HG03432 (cell line): ENCODE data around the gene DNAJB4.
"Not testable (repeated sequence)": the region's sequence is repeated elsewhere in the genome, so short reads cannot be mapped to it uniquely, and the experiment has no call there.

ENCODE experiments used
- ATAC-seq: cut with Tn5 transposase; IDR thresholded peaks from one replicate; pipeline ENCODE4 v1.9.1; 2021; ENCODE audit warnings: mild to moderate bottlenecking, moderate library complexity; ENCODE audit not compliant: unreplicated experiment

DNAJB4 gene

GRCh38 chr1:77990629-77991204, 14.0 kb upstream of the DNAJB4 start:
- ATAC-seq, result no peak

DNA sequence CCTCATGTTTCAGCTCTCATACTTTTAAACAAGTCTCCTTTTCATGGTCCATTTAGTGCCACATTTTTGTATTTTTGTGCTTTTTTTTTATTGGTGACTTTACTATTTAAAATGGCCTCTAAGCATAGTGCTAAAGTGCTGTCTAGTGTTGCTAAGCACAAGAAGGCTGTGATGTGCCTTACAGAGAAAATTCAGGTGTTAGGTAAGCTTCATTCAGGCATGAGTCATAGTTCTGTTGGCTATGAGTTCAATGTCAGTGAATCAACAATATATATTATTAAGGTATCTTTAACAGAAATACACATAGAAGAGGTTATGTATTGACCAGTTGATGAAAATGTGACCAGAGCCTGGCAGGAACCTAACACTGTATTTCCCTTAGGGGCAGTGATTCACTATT, 13.1 kb upstream of the DNAJB4 start:
- ATAC-seq, result no peak

DNA sequence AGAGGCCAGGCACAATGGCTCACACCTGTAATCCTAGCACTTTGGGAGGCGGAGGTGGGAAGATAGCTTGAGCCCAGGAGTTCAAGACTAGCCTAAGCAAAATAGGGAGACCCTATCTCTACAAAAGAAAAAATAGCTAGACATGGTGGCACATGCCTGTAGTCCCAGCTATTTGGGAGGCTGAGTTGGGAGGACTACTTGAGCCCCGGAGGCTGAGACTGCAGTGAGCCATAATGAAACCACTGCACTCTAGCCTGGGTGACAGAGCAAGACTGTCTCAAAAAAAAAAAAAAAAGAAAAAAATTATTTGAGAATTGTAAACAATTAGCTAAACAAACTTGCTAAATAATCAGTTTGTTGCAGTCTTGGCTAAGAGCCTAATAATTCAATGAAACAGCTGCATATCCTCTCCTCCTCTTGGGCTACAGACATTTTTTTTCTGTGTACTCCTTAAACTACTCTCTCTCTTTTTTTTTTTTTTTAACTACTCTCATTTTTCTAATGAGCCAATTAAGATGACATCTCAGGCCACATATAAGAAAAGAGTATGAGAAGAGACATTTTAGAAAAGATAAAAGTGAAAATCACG, 10.5 kb upstream of the DNAJB4 start:
- ATAC-seq, result no peak

DNA sequence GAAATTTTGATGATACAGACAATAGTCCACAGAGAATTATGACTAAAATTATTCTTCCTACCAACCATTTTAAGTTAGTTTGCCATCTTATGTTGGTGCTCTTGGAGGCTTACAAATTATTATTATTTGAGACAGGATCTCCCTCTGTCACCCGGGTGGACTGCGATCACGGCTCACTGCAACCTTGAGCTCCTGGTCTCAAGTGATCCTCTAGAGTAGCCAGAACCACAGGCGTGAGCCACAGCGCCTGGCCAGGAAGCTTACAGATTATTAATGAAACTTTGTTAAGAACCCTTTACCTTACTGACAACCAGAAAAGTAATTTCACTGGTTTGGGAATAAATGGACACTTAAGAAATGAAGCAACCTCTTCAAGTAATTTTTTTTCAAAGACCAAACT, 8.0 kb upstream of the DNAJB4 start:
- no peak for ATAC-seq

DNA sequence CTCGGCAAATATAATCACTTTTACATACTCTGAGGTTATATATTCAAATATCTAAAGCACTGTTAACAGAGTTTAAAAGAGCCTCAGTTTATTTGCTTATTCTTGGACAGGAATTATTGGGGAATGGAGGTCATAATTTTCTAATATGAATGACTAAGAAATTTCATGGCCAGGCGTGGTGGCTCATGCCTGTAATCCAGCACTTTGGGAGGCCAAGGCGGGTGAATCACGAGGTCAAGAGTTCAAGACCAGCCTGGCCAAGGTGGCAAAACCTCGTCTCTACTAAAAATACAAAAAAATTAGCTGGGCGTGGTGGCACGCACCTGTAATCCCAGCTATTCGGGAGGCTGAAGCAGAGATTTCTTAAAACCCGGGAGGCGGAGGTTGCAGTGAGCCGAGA, 4.2 kb upstream of the DNAJB4 start:
- ATAC-seq, result not testable (repeated sequence)

DNA sequence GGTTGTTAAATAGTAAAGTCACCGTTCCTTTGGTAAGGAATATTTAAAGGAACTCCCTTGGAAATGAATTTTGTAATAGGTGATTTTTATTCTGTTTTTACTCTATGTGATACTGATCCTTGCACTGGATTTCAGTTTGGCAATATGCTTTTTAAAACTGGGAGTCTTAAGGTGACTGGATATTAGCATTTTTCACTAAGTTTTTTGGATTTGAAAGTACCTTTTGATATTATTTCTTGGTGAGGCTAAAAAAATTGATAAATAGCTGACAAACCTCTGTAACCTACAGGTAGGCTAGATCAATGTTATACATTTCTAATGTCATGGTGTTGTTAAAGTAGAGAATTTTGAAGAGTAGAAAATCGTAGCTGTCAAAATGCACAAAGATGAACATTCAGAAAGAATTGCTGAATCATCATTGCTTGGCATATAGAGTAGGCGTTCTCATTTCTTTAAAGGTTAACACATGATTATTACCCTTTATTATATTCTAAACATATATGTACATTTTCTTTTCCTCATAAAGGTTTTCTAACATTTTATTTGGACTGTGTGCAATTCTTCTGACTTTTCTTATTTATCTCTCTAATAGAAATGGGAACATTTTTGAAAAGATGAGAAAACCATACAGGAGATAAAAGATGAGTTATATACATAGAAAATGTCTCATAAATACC, 1.5 kb upstream of the DNAJB4 start:
- ATAC-seq, result no peak

GRCh38 chr1:78003882-78004718, 639 bp upstream of the DNAJB4 start:
- ATAC-seq, result peak; percentile 65

DNA sequence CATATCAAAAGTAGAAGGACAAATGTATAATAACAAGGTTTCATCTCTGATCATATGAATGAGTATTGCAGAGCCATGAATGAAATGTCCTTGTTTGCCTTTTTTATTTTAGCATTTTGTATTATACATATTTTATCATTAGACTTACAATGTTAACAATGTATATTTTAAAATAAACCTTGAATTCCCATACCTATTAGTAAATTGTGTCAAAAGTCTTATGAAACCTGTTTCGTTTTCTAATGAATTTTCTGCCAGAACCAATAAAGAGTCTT, 646 bp downstream of the DNAJB4 start:
- no peak for ATAC-seq

DNA sequence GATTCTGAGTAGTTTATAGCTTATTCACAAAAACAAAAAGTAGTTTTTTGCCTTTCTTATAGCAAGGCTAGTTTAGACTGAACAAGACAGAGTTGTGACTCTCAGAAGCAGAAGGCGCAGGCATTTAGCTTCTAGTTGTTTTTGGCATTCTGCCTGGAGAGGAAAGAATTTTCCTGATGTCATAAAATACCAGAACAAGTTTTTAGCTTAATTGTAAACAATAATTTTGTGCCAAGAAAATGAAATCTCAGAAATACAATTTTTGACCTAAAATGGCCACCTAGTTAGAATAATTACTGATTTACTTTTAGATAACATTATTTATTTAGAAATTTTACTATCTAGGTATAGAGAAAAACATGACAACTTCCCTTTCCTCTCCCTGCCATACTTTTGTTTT, 1.0 kb downstream of the DNAJB4 start:
- ATAC-seq, result no peak

- no peak for ATAC-seq
These were observed 1.8 kb downstream of the DNAJB4 start for GRCh38 chr1:78006521-78006920.

GRCh38 chr1:78007677-78008341, 3.1 kb downstream of the DNAJB4 start:
- ATAC-seq, result no peak

DNA sequence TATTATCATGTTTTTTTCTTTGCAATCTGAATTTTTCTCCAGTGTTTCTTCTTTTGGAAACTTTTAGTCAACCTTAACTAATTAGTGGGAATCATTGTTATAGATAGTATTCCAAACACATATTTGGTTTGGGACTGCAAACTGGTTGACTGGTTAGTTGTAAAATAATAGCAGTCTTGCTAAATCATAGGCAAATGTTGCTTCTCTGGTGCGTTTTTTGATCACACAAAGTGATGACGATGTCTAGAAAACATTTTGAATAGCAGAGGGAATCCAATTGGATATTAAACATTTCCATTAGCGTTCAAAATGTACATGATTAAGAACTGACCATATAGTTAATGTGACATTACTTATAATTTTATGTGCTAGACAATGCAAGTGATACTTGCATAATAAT, 4.5 kb downstream of the DNAJB4 start:
- no peak for ATAC-seq

- ATAC-seq, result no peak
These were observed 5.1 kb downstream of the DNAJB4 start for GRCh38 chr1:78009836-78010235.

GRCh38 chr1:78011050-78011449, 6.3 kb downstream of the DNAJB4 start:
- ATAC-seq, result no peak

DNA sequence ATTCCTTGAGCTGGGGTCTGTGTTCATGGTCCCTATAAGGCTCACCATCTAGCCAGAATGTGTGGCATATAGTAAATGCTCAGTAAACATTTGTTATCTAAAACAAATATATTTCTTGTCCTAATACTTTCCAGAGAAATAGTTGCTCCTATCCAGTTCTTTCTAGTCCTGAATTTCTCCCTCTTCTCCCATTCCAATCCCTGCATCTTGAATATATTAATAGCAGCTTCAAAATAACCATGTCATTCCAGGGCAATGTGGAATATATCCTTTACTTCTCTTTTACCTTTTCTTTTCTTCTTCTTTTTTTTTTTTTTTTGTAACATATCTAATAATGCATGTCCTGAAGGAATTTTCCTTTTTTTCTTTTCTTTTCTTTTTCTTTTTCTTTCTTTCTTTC, 10.4 kb downstream of the DNAJB4 start:
- no peak for ATAC-seq

DNA sequence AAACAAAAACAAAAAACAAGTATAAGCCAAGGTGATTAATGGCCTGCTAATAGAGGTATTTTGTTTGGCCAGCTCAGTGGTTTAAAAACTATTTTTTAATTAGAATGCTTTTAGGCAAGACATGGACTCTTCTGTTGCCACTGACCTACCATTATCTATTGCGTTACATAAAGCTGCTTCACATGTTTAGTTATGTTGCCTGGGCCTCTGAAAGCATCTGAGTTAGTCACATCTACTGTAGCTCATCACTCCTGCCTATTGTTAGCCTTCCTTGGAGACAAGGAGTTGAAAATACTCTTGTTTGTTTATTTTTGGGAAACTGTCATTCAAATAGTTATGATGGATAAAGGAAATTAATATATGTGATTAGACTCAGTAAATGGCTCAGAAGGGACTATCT, 14.3 kb downstream of the DNAJB4 start:
- ATAC-seq, result no peak

GRCh38 chr1:78021134-78021533, 16.4 kb downstream of the DNAJB4 start:
- ATAC-seq, result not testable (repeated sequence)

DNA sequence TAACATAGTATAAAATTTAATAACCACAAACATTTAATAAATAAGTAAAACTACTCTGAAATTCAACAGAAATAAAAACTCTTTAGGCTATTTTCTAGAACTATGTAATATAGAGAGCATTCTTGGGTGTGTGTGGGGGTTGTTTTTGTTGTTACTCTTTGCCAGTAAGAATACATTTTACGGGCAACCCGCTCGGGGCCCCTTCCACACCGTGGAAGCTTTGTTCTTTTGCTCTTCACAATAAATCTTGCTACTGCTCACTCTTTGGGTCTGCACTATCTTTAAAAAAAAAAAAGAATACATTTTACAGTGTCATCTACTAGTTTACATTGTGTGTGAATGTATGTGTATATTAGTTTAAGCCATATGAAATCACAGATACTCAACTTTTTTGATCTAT, 25.1 kb downstream of the DNAJB4 start:
- no peak for ATAC-seq

- ATAC-seq, result no peak
These were observed 28.5 kb downstream of the DNAJB4 start for GRCh38 chr1:78032996-78033796.

GRCh38 chr1:78033797-78034172, 29.0 kb downstream of the DNAJB4 start:
- no peak for ATAC-seq

- no peak for ATAC-seq
These were observed 30.4 kb downstream of the DNAJB4 start for GRCh38 chr1:78035121-78035520.
